HepG2 (cell line): Measurements from ENCODE around the gene ATP11A. TPM values are rescaled to one million over a fixed set of nuclear protein-coding genes. Genes with fewer than 3 reads are reported as not detected.

Experiments
- ATAC-seq: fragments of 200-7000 bp; cut with Tn5 transposase; 3 replicates; pipeline ENCODE4 v1.9.1; 2020; ENCODE audit warnings: mild to moderate bottlenecking, moderate library complexity
- BruUV-seq: library from RNA; stranded (reverse); fragments of 400-500 nt; replicated peaks from 2 replicates; lab custom pipeline; 2021; lab: Mats Ljungman, UMichigan
- CTCF ChIA-PET: fragments of 300-600 bp; formaldehyde crosslinking; extraction: SDS; loops from one replicate; lab custom pipeline; 2021; ENCODE audit warnings: low total read pairs, inconsistent platforms, low intra/inter-chr PET ratio; lab: Yijun Ruan, JAX
- POLR2A ChIA-PET: fragments of 350-600 bp; sonication (Branson Sonifier 250); formaldehyde crosslinking; loops from one replicate; lab custom pipeline; 2020; ENCODE audit warnings: antibody characterized with exemption, inconsistent platforms; lab: Yijun Ruan, JAX
- DNase-seq: peaks from one replicate; pipeline ENCODE4 v3.0.0-alpha.2; 2015; ENCODE audit warnings: low spot score
- FAIRE-seq: peaks from 3 replicates; lab custom pipeline; 2011; peaks lifted over from hg19 to GRCh38; lab: Jason Lieb, UNC
- H2AFZ ChIP-seq: one replicate; pipeline ENCODE4 v1.6.1; 2011; ENCODE audit warnings: low read length, inconsistent platforms
- H3K27ac ChIP-seq: fragments of 300-600 bp; 3 replicates; pipeline ENCODE4 v1.8.0; 2011; ENCODE audit warnings: mixed run types, mild to moderate bottlenecking, mixed read lengths, low read length, inconsistent platforms; ENCODE audit not compliant: insufficient read depth; ENCODE audit errors: extremely low read length
- H3K27me3 ChIP-seq, 2 experiments: fragments of 200-600 bp in 1 of 2; 2 replicates in 1 of 2; 3 replicates in 1 of 2; pipeline versions ENCODE4 v1.6.0 to v1.8.0; 2011; ENCODE audit warnings: low read length in 2 of 2, mild to moderate bottlenecking in 2 of 2, moderate library complexity in 2 of 2, inconsistent platforms in 1 of 2; ENCODE audit not compliant: insufficient read depth in 2 of 2, control insufficient read depth in 1 of 2
- H3K36me3 ChIP-seq, 2 experiments: fragments of 200-600 bp in 1 of 2; replicated peaks in 1 of 2; 2 replicates in 1 of 2; 3 replicates in 1 of 2; pipeline versions ENCODE4 v1.5.1 to v1.8.0; 2011; ENCODE audit warnings: low read length in 2 of 2, inconsistent platforms in 1 of 2; ENCODE audit not compliant: insufficient read depth in 2 of 2, control insufficient read depth in 1 of 2
- H3K4me1 ChIP-seq: 2 replicates; pipeline ENCODE4 v1.5.1; 2012; ENCODE audit warnings: low read length, inconsistent platforms; ENCODE audit not compliant: insufficient read depth
- H3K4me2 ChIP-seq: 2 replicates; pipeline ENCODE4 v1.6.0; 2011; ENCODE audit warnings: low read depth, low read length, inconsistent platforms
- H3K4me3 ChIP-seq, 3 experiments: fragments of 200-600 bp in 1 of 3; sonication (generic), shearing (Covaris generic) in 1 of 3; replicated peaks in 1 of 3; 2 replicates each; pipeline ENCODE4 v1.5.1; 2011 to 2016; ENCODE audit warnings: low read length in 3 of 3, inconsistent platforms in 2 of 3, low read depth in 2 of 3, mild to moderate bottlenecking in 2 of 3, control low read depth in 1 of 3, mixed read lengths in 1 of 3; ENCODE audit not compliant: insufficient read depth in 1 of 3
- H3K79me2 ChIP-seq: one replicate; pipeline ENCODE4 v1.6.1; 2011; ENCODE audit warnings: low read length, inconsistent platforms; ENCODE audit not compliant: insufficient read depth
- H3K9ac ChIP-seq: 2 replicates; pipeline ENCODE4 v1.6.0; 2011; ENCODE audit warnings: mild to moderate bottlenecking, low read depth, low read length, inconsistent platforms; ENCODE audit not compliant: insufficient read depth
- H3K9me3 ChIP-seq: 2 replicates; pipeline ENCODE4 v1.5.1; 2012; ENCODE audit warnings: mild to moderate bottlenecking, low read length
- H4K20me1 ChIP-seq: 2 replicates; pipeline ENCODE4 v1.6.0; 2011; ENCODE audit warnings: inconsistent platforms, mild to moderate bottlenecking, low read length, moderate library complexity; ENCODE audit not compliant: insufficient read depth
- ARNTL ChIP-seq: sonication (generic); formaldehyde crosslinking; IDR thresholded peaks from 2 replicates; pipeline ENCODE4 v1.4.0; 2020; ENCODE audit warnings: mild to moderate bottlenecking, missing genetic modification reagents
- CEBPB ChIP-seq: IDR thresholded peaks from 2 replicates; pipeline ENCODE4 v1.6.1; 2011; ENCODE audit warnings: low read depth, low read length, improper control_type of control experiment, borderline replicate concordance
- DR1 ChIP-seq: sonication (generic); formaldehyde crosslinking; IDR thresholded peaks from 2 replicates; pipeline ENCODE4 v1.8.0; 2021; ENCODE audit warnings: mild to moderate bottlenecking, missing genetic modification reagents, inconsistent platforms
- HNF4A ChIP-seq: sonication (generic); formaldehyde crosslinking; IDR thresholded peaks from 2 replicates; pipeline ENCODE4 v1.4.0; 2020; ENCODE audit warnings: missing genetic modification reagents
- MAF1 ChIP-seq: sonication (generic); formaldehyde crosslinking; IDR thresholded peaks from 2 replicates; pipeline ENCODE4 v1.5.0; 2020; ENCODE audit warnings: missing genetic modification reagents, borderline replicate concordance
- MLLT10 ChIP-seq: sonication (generic); formaldehyde crosslinking; IDR thresholded peaks from 2 replicates; pipeline ENCODE4 v1.4.0; 2020; ENCODE audit warnings: missing genetic modification reagents
- PITX1 ChIP-seq: sonication (generic); formaldehyde crosslinking; IDR thresholded peaks from 2 replicates; pipeline ENCODE4 v1.5.1; 2020; ENCODE audit warnings: mild to moderate bottlenecking, missing genetic modification reagents
- PRPF4 ChIP-seq: fragments of 200-400 bp; formaldehyde crosslinking; IDR thresholded peaks from 2 replicates; pipeline ENCODE4 v1.6.1; 2016; ENCODE audit warnings: low read length, low read depth; ENCODE audit not compliant: poor library complexity, severe bottlenecking
- SMAD1 ChIP-seq: sonication (generic); formaldehyde crosslinking; IDR thresholded peaks from 2 replicates; pipeline ENCODE4 v1.4.0; 2020; ENCODE audit warnings: missing genetic modification reagents, low read depth, mild to moderate bottlenecking, borderline replicate concordance
- SMARCC2 ChIP-seq: fragments of 450-650 bp; IDR thresholded peaks from 2 replicates; pipeline ENCODE4 v1.6.1; 2017; ENCODE audit warnings: antibody characterized with exemption, mild to moderate bottlenecking
- ZBTB42 ChIP-seq: sonication (generic); formaldehyde crosslinking; IDR thresholded peaks from 2 replicates; pipeline ENCODE4 v1.5.0; 2020; ENCODE audit warnings: mild to moderate bottlenecking, missing genetic modification reagents
- ZNF232 ChIP-seq: sonication (generic); formaldehyde crosslinking; IDR thresholded peaks from 2 replicates; pipeline ENCODE4 v1.4.0; 2020; ENCODE audit warnings: missing genetic modification reagents, borderline replicate concordance
- ZNF274 ChIP-seq: sonication (generic); formaldehyde crosslinking; IDR thresholded peaks from 2 replicates; pipeline ENCODE4 v1.5.1; 2020; ENCODE audit warnings: mild to moderate bottlenecking, missing genetic modification reagents
- ZNF775 ChIP-seq: sonication (generic); formaldehyde crosslinking; IDR thresholded peaks from 2 replicates; pipeline ENCODE4 v1.4.0; 2020; ENCODE audit warnings: missing genetic modification reagents, mild to moderate bottlenecking, moderate library complexity, borderline replicate concordance
- ZSCAN31 ChIP-seq: sonication (generic); formaldehyde crosslinking; IDR thresholded peaks from 2 replicates; pipeline ENCODE4 v1.5.0; 2020; ENCODE audit warnings: low read depth, mild to moderate bottlenecking, missing genetic modification reagents
- WGBS: methylation state at CpG from one replicate; pipeline ENCODE4 v1.1.6; 2017; ENCODE audit warnings: low lambda C conversion rate; 5-methylcytosine and 5-hydroxymethylcytosine counted together
- in situ Hi-C: cut with HindIII; loops from 2 replicates; pipeline ENCODE4 v1.10.0; 2017; ENCODE audit warnings: low pct_unique_long_range_greater_than_20kb; ENCODE audit not compliant: extremely low pct_ligation_motif_present
- intact Hi-C: fragments of 100-400 bp; cut with micrococcal nuclease; formaldehyde crosslinking; loops from one replicate; pipeline ENCODE4 v1.10.0; 2022; ENCODE audit not compliant: unreplicated experiment
- polyA plus RNA-seq, 8 experiments: library from polyadenylated mRNA; depleted of rRNA in 3 of 8; stranded (reverse) in 7 of 8; unstranded in 1 of 8; fragments of >200 nt; fragmentation: Illumina TruSeq in 4 of 8; extraction: Trizol in 4 of 8; gene quantifications; 2 replicates each; pipeline versions ENCODE4 v1.2.1 to v1.2.3, GENCODE V29; 2011 to 2016; ENCODE audit warnings: low read depth in 4 of 8, missing spikeins in 1 of 8, mixed read lengths in 1 of 8; ENCODE audit not compliant: insufficient read depth in 1 of 8
- total RNA-seq, 5 experiments: library from RNA; depleted of rRNA; stranded (reverse); fragments of >200 nt; fragmentation: Illumina TruSeq; extraction: Trizol; gene quantifications; 2 replicates each; pipeline ENCODE4 v1.2.3, GENCODE V29; 2016; ENCODE audit warnings: low read depth in 1 of 5
- TF ChIP-seq, protein P1 (sequence below): sonication (generic); formaldehyde crosslinking; IDR thresholded peaks from 2 replicates; pipeline ENCODE4 v1.9.0; 2022; ENCODE audit warnings: low read depth, missing genetic modification reagents
- TF ChIP-seq, protein P2 (sequence below): sonication (generic); formaldehyde crosslinking; IDR thresholded peaks from 2 replicates; pipeline ENCODE4 v1.4.0; 2020; ENCODE audit warnings: missing genetic modification reagents

The ATP11A gene
- total and polyA plus RNA-seq, 2 of the 13 experiments (the other 11 are each of a cell fraction or from before 2014, with no cell fraction given), result 18.4 to 20.1 TPM

DNA sequence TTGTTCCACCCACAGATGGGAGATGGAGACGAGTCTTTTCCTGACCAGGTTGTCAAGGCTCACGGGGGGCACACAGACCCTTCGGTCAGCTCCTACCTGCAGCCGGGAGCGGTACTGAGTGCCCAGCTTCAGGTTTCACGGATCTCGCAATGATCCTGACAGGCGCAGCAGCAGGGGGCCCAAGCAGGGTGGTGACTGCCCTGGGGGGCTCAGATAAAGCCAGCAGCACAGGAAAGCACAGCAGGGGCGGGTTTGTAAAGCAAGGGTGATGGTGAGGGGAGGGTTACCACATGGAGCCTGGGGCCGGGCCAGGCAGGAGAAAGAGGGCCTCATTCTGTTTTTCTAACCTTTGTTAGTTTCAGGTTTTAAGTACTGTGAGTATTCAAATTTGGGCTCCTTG, 41.7 kb upstream of the ATP11A start (continued):
- TF ChIP-seq, protein P1, sequence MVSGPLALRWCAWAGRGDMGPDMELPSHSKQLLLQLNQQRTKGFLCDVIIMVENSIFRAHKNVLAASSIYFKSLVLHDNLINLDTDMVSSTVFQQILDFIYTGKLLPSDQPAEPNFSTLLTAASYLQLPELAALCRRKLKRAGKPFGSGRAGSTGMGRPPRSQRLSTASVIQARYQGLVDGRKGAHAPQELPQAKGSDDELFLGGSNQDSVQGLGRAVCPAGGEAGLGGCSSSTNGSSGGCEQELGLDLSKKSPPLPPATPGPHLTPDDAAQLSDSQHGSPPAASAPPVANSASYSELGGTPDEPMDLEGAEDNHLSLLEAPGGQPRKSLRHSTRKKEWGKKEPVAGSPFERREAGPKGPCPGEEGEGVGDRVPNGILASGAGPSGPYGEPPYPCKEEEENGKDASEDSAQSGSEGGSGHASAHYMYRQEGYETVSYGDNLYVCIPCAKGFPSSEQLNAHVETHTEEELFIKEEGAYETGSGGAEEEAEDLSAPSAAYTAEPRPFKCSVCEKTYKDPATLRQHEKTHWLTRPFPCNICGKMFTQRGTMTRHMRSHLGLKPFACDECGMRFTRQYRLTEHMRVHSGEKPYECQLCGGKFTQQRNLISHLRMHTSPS, result no peak
- no peak for TF ChIP-seq MLLT10 (CRISPR knock-in tag)

DNA sequence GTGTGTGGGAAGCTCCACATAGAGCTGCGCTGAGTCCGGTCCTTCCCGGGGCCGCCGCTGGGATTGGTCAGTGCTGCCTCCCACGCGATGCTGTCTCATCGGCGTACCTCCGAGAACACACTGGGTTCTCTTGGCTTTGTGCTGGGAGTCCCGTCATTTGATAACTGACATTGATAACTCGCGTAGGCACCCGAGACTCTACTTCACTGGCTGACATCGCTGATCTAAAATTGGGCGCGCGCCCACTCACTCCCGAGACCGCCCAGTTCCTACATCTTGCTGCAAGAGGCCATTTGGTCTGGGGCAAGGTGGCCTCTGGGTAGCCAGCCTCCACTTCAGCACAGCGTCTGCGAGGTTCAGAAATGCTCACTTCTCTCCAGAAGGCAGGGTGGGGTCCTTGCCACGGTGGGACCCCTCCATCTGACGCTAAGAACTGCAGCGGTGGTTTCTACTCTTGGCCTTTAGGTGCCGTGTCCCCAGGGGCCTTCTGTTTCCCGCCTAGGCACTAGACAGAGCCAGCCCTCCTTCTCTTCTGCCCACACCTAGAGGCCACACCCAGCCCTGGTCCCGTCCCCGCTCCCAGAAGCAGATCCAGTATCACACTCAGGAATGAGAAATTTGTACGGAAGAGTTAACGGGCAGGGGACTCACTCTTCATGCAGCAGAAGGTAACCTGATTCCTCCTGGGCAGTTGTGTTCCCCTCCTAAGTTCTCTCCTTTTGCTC, 40.7 kb upstream of the ATP11A start:
- intact Hi-C loops (no loop called here), in situ Hi-C loops (no loop called here)
- ATAC-seq, result no peak
- ChIA-PET POLR2A (no interaction called here), CTCF (no interaction called here)
- Histone ChIP-seq H3K9ac (no peak overlapping the region), H3K79me2 (no peaks in the 10 kb centered on the region), H3K27ac (no peak overlapping the region), H3K9me3 (no peaks in the 10 kb centered on the region), H3K4me3 (no peak overlapping the region), H3K27me3 (peaks cover 3 to 44% of the 10 kb centered on the region in 2 experiments), H2AFZ (no peak overlapping the region), H3K36me3 (no peaks in the 10 kb centered on the region), H3K4me2 (no peak overlapping the region), H4K20me1 (no peaks in the 10 kb centered on the region), H3K4me1 (peaks cover under 1% of the 10 kb centered on the region; the same call in 1 of the 2 replicates)
- no peak for FAIRE-seq
- DNase-seq, result no peak
- BruUV-seq, result no TSS peak
- 77% methylated on average over 25 of the region's 31 CpGs for WGBS
- no peak for TF ChIP-seq ZNF232 (CRISPR knock-in tag)
- no peak for TF ChIP-seq ZSCAN31 (CRISPR knock-in tag)
- no peak for TF ChIP-seq HNF4A (CRISPR knock-in tag)
- TF ChIP-seq, protein P2, sequence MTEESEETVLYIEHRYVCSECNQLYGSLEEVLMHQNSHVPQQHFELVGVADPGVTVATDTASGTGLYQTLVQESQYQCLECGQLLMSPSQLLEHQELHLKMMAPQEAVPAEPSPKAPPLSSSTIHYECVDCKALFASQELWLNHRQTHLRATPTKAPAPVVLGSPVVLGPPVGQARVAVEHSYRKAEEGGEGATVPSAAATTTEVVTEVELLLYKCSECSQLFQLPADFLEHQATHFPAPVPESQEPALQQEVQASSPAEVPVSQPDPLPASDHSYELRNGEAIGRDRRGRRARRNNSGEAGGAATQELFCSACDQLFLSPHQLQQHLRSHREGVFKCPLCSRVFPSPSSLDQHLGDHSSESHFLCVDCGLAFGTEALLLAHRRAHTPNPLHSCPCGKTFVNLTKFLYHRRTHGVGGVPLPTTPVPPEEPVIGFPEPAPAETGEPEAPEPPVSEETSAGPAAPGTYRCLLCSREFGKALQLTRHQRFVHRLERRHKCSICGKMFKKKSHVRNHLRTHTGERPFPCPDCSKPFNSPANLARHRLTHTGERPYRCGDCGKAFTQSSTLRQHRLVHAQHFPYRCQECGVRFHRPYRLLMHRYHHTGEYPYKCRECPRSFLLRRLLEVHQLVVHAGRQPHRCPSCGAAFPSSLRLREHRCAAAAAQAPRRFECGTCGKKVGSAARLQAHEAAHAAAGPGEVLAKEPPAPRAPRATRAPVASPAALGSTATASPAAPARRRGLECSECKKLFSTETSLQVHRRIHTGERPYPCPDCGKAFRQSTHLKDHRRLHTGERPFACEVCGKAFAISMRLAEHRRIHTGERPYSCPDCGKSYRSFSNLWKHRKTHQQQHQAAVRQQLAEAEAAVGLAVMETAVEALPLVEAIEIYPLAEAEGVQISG (CRISPR knock-in tag), result no peak
- TF ChIP-seq ZNF775, result no peak
- no peak for TF ChIP-seq CEBPB
- TF ChIP-seq SMAD1 (CRISPR knock-in tag), result no peak
- no peak for TF ChIP-seq ARNTL (CRISPR knock-in tag)
- no peak for TF ChIP-seq DR1 (CRISPR knock-in tag)
- no peak for TF ChIP-seq SMARCC2
- no peak for TF ChIP-seq ZBTB42 (CRISPR knock-in tag)
- TF ChIP-seq PITX1 (CRISPR knock-in tag), result no peak
- no peak for TF ChIP-seq ZNF274 (CRISPR knock-in tag)
- TF ChIP-seq PRPF4, result no peak
- no peak for TF ChIP-seq MAF1 (CRISPR knock-in tag)
